Epithelial cell of prostate (primary cell): Measurements from ENCODE around the gene PANK1.
"Not testable (repeated sequence)": the region's sequence is repeated elsewhere in the genome, so short reads cannot be mapped to it uniquely, and the experiment has no call there.

ENCODE experiments used
- DNase-seq: peaks from one replicate; pipeline ENCODE4 v3.0.0-alpha.2; 2011; ENCODE audit warnings: low read depth, low spot score
- H3K27ac ChIP-seq: fragments of 450-650 bp; 2 replicates; pipeline ENCODE4 v1.5.1; 2017; ENCODE audit warnings: mild to moderate bottlenecking

PANK1 gene

DNA sequence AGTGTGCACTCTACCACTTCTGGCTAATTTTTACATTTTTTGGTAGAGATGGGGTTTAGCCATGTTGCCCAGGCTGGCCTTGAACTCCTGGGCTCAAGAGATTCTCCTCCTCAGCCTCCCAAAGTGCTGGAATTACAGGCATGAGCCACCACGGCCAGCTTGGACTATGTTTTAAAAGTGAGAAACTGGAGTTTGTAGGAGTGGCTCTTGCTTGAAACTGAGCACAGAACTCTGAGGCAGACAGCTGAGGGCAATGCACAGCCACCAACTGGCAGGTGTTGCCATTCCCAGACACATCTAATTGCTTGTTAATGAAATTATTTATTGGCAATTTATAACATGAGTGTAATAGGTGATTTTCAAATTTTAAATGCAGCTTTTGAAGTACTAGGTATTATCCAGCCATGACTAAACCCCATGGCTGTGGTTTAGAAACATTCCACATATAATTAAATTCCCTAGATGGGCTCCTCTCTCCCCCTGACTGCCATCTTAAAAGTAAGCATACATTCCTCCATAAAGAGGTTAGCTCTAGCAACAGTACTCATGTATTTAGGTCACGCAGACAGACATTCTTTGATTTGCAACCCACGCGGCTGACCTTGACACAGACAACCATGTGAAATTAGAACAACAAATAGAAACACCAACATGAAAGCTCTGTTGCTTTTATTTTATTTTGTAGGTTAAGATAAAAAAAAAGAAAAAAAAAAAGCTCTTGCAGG, 19.8 kb downstream of the PANK1 start:
- H3K27ac ChIP-seq, result no peak overlapping the region
- DNase-seq, result no peak

DNA sequence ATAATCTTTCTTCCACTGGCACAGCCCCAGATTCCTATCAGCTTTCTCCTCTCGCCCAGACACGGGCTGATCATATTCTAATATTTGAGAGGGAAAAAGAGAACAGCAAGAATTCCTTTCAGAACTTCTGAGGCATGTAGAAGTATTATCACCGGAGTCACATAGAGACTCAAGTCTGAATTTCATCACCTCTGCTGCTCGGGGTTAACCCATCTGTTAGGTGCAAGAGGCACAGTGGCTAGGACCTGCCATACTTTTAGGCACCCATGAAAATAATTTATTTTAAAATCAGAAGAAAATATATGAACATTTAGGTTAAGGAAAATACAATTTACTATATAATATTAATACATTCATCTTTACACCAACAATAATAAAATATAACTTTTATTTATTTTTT, 21.0 kb downstream of the PANK1 start:
- no peak overlapping the region for H3K27ac ChIP-seq
- no peak for DNase-seq

DNA sequence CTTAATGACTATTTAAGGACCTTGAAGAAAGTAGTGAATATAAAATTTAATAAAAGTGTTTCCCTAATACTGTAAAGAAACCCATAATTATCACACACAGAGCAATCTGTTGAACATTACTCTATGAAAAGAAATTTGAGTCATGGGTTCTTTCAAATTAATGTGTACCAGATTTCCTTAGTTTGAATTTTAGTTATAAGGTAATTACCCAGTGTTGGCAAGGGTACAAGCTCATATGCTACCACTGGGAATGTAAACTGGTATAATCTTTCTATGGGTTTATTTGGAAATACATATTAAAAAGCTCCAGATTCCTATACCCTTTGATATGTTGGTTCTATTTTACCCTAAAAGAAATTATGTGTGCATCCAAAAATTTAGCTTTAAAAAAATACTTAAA, 22.9 kb downstream of the PANK1 start:
- DNase-seq, result no peak
- H3K27ac ChIP-seq, result no peak overlapping the region

DNA sequence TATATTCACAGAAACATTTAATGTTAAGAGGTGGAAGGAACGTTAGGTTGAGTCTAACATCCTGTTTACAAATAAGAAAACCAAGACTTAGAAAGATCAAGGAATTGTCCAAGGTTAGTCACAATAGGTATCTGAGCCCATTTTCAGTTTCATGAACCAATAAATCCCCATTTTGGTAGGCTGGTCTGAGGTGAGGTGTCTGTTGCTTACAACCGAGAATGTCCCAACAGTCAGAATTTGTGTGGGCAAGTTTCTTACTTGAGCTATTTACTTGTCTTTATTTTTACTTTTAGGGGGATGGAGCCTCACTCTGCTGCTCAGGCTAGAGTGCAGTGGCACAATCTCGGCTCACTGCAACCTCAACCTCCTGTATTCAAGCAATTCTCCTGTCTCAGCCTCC, 23.6 kb downstream of the PANK1 start:
- H3K27ac ChIP-seq, result no peak overlapping the region
- no peak for DNase-seq

DNA sequence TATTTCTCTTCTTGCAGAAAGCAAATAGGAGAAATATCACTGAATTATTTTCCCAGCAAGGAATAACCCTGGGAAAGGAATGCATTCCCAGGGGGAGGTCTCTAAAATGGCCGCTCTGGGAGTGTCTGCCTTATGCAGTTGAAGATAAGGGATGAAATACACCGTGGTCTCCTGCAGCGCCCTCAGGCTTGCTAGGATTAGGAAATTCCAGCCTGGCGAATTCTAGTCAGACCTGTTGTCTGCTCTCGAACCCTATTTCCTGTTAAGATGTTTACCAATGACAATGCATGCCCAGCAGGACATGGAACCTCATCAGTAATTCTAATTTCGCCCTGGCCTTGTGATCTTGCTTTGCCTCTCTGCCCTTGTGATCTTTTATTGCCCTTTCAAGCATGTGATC, 24.7 kb downstream of the PANK1 start:
- not testable (repeated sequence) for DNase-seq, H3K27ac ChIP-seq

DNA sequence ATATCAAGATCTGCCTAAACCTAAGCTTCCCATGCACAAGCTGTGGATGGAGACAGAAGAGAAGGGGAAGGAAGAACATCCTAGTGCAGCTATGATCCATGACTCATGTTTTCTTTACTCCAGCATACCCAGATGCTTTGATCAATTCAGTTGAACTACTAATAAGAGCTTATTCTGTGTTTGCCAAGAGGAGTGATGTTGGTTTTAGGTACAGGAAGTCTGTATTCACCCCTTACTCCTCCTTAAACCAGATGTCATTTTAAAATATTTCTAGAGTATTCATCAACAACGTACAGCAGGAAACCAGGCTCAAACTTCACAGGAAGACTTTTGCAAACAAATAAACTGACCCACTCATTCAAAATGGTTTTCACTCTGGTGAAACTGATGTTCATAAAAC, 29.2 kb downstream of the PANK1 start:
- no peak overlapping the region for H3K27ac ChIP-seq

DNA sequence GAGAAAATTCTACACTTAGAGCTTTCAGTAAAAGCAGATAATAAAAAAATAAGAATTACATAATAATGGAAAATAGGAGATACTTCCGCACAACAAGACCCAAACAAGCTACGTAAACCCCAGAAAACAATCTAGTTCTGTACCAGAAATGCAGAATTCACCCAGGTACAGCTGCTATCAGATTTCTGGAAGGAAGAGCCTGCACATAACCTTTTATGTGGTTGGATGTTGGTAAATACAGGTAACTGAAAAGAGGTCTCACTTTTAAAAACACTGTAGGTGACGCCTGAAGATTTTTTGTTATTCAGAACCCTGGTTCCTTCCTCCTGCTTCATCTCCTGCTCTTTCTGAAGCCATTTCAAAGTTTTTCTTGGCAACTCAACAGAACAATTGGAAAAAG, 29.9 kb downstream of the PANK1 start:
- DNase-seq, result no peak
- no peak overlapping the region for H3K27ac ChIP-seq

More for the DNA sequence above, 29.2 kb downstream of the PANK1 start:
- no peak for DNase-seq

DNA sequence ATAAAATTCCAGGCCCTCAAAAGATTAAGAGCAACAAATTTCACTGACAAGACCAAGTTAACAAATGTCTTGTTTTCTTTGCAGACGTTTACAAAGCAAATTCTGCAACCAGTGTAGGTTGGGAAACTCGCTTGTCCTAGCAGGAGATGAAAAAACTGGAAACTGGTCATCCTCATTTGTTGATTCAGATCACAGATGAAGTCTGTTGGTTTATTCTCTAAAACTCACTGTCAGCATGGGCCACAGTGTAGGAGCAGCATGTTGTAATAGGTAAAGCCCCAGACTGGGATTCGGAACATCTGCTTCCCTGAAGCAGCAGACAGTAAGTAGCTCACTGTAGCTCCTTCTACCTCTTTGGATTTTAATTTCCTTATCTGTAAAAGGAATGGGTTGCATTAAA, 31.5 kb downstream of the PANK1 start:
- no peak for DNase-seq
- no peak overlapping the region for H3K27ac ChIP-seq

DNA sequence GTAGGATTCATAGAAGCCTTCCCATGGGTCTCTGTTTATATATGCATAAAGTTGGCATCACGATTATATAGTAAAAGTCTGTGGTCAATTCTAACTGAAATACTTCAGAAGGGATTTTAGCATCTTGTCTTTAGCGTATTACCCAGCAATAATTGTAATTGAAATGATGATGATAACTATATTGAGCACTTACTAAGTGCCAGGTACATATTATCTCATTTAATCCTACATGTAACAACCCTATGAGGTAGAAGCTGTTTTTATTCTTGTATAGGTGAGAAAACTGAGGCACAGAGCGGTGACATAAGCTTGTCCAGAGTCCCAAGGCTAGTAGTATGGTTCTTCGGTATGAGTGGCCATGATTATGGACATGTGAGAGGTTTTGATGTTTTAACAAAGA, 33.8 kb downstream of the PANK1 start:
- DNase-seq, result no peak
- H3K27ac ChIP-seq, result no peak overlapping the region

DNA sequence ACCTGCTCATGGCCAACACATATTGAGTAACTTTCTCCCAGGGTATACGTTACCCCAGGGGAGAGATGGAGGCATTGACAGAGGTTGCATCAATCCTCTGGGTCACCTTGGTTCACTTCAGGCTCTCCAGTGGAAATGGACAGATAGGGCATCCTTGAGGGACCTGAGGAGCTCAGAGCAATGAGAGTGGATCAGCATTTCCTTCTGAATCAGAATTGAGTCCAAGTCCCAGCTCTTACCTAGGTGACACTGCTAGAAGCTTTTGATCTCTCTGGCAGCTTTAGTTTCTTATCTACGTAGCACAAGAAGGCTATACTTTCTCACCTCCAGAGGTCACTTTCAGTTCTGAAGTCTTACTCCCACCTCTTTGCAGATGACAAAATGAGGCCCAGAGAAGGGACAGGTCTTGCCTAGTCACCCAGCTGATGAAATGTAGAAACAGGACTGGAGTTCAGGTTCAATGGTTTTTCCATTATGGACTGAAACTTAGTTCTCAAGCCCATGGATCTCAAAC, 35.2 kb downstream of the PANK1 start:
- no peak overlapping the region for H3K27ac ChIP-seq
- no peak for DNase-seq

DNA sequence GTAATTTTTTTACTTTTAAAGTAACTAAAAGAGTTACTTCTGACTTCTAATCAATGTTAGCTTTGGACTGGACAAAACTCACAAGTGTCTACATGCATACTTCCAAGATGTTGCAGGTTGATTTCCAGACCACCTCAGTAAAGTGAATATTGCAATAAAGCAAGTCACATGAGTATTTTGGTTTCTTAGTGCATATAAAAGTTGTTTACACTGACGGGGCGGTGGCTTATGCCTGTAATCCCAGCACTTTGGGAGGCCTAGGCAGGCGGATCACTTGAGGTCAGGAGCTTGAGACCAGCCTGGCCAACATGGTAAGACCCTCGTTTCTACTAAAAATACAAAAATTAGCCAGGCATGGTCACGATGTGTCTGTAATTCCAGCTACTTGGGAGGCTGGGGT, 40.8 kb downstream of the PANK1 start:
- no peak for DNase-seq
- H3K27ac ChIP-seq, result no peak overlapping the region

DNA sequence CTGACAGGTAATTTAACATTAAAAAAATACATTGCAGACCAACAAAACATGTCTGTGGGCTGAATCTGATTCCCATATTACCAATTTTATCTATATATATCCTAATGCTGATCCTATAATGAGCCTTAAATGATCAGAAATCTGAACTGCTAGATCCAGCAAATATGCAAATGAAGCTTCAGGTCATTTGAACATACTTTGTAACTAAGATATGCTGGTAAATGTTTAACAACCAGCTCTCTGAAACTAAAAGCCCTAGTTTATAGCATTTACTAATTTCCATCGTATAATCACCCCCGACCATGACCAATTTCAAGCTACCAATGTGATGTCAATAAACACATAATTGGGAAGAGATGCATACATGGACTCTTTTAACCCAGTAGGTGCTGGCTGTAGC, 42.1 kb downstream of the PANK1 start:
- DNase-seq, result no peak
- no peak overlapping the region for H3K27ac ChIP-seq

DNA sequence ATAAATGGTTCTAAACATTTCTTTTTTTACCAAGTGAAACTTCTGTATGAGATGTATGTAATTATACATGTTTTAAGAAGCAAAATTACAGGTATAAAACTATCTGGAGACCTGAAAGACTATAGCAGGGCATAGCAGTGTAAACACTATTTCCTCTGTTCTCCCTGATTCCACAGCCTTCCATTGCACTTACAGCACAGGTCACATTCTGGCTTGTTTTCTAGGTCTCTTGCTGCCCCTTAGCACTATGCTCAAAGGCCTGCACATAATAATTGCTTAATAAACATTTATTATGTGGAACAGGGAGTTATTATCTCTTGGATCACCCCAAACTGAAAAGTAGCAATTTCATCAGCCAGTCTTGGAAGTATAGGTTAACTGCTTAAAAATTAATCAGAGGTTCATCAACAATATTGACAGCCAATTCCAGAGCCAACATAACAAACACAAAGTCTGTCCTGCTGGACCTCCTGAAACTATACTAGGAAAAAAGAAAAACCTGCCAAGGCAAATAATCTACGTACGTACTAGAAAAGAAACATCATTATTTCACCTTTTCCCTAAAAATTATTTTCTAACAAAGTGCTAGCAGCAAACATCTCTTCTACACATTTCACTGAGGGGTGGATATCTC, 43.2 kb downstream of the PANK1 start:
- DNase-seq, result no peak
- H3K27ac ChIP-seq, result no peak overlapping the region

DNA sequence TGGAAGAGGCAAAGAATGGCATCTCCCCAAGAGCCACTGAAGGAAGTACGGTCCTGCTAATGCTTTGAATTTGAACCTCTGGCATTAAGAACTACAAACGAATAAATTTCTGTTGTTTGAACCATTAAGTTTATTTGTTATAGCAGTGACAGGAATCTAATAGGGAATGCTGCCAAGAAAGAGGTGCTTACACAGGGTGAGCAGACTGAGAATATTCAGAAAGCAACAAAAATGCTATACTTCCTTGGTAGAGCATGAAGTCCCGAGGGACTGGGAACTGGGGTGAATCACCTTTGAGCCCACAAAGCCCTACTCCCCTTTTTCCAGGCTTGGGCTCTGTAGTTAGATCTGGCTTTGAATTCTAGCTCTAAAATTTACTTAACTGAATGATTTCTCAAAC, 45.0 kb downstream of the PANK1 start:
- no peak for DNase-seq
- H3K27ac ChIP-seq, result no peak overlapping the region

DNA sequence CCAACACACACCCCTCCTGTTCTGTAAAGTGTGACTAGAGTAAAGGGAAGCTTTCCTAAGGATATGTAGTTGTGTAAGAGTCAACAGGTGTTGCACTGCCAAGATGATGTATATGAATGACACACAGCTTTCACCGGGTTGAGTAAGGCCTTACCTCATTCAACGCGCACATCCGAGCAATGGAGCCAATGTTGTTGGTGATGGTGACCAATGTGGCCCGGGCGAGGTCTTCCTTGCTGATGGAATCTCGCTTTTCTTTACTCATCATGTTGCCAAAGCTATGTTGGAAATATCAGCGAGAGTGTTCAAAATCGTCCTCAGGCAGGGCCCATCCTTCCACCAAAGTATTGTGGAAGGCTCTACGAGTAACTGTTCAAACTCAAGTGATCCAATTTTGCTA, 52.0 kb downstream of the PANK1 start:
- no peak for DNase-seq
- no peak overlapping the region for H3K27ac ChIP-seq

DNA sequence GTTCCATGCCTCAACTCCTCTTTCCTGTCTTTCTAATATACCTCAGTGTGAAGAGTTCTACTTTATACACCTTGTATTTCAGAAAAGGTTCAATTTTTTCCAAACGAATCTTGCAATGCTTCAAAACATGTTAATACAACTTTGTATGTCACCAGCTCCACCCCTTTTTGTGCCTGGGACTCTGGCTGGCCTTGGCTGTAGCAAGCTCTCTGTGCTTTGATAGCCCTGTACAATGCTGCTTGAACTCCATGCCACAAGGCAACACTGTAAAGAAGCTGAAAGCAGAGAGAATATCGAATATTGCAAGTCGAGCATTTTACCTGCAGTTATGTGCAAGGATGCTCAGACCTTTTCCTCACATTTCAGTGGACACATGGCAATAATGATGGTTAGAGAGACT, 52.5 kb downstream of the PANK1 start:
- no peak overlapping the region for H3K27ac ChIP-seq
- no peak for DNase-seq

DNA sequence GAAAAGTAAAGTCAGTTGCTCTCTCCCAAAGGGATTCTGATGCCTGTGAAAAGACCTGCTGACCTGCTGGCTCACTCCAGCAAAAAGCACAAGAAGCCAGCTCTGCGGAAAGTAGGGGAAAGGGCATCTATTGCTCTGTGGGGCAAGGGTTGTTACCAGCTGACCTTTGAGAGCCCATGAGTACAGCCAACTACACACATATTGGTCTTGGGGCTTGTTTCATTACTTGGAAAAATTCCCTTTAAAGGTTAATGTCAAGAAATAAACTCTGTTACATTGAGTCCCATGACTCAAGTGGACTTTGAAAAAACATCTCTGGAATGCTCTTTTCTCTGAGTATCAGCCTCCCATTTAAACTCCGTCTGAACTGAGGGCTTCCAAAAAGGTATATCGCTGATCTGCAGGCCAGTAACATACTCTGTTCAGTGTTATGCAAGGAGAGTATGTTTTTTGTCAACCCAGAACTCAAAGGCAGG, 53.2 kb downstream of the PANK1 start:
- no peak overlapping the region for H3K27ac ChIP-seq
- no peak for DNase-seq

DNA sequence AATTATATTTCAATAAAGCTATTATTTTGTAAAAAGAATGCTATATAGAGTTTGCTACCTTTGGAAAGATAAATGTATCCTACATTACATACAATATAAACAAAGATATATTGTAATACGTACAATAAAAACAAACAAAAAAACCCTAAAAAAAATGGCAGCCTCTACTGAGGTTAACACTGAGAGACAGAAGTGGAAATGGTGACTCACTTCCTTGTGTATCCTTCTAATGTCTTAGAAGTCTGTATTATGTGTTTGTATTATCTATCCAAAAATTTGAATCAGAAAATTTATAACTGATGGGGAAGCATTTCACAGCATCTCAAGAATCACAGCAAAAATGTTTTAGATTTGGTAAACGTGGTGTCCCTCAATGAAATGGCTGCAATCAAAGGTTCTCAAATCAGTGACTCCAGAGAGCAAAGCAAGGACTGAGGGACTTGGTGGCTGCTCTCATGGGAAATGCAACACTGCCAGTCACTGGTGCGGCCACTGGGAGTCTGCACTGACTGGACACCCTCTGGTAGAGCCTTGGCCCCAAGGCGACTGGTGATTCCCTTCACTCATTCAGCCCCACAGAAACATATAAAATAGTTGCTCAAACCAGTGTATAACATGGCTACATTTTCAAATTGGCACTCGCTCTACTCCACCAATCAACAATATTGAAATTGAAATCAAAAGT, 53.8 kb downstream of the PANK1 start:
- DNase-seq, result no peak
- no peak overlapping the region for H3K27ac ChIP-seq

DNA sequence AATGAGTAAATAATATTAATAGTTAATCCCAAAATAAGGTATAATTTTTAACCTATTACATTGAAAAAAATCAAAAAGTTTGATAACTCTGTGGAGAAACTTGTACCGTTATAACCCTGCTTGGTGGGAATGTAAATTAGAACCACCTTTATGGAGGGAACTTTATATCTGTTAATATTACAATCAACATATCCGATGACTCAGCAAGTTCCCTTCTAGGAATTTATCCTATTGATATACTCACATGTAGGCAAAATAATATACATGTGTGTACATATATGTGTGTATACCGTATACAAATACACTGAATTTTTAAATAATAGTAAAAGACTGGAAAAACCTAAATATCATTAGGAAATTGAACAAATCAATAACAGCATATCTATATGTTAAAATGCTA, 54.7 kb downstream of the PANK1 start:
- no peak for DNase-seq
- no peak overlapping the region for H3K27ac ChIP-seq

DNA sequence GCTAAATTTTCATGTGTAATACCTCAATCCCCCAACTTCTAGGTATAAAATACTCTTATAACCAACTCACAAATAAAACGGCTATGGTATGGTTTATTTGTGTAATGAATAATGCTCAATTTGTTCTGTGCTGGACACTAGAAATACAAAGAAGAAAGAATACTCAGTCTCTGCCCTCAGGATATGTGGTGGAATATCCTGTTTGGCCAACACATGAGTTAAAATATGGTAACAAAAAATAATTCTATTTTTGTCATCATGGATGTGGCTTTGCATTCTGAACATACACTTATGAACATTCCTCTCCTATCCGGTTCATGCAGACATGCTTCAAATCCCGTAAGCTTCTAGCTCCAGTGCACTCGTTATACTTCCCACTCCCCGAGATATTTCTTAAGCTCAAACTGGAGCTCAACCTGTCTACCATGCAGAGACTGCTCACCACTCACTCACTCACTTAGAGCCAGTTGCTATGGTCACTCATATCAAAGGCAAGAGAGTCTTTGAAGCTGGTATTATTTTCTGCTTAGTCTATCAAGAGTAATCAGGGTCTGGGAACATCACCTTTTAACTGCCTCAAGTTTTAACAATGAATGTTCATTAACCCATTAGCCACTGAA, 55.8 kb downstream of the PANK1 start:
- no peak overlapping the region for H3K27ac ChIP-seq
- no peak for DNase-seq

DNA sequence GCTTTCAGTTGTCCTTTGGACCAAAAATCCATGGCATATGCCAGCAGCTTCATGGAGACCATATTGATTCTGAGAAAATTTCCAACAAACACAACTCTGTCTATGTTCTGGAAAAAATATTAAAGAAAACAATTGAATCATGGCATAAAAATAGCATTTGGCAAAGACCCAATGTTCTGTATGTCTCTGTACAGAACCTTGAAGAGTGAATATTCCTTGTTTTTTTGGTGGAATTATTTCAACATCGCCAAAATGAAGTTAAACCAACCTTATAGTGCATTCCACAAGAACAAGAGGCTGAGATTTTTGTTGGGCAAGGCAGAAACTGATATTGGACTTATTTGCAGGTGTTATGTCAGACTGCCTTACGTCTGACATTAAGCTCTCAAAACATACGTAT, 56.4 kb downstream of the PANK1 start:
- no peak for DNase-seq
- no peak overlapping the region for H3K27ac ChIP-seq
